Panc1 (cell line): ENCODE measurements around the gene CNTLN.

ENCODE experiments used
- TF ChIP-seq, protein P1 (sequence below): fragments of 450-650 bp; IDR thresholded peaks from 2 replicates; pipeline ENCODE4 v1.5.1; 2017; ENCODE audit warnings: mild to moderate bottlenecking
- TF ChIP-seq, protein P2 (sequence below), 2 experiments: IDR thresholded peaks; 2 replicates each; pipeline ENCODE4 v1.6.1; 2011 to 2012; ENCODE audit warnings: low read depth in 2 of 2, control low read depth in 1 of 2, low read length in 1 of 2, mild to moderate bottlenecking in 1 of 2, moderate library complexity in 1 of 2; ENCODE audit not compliant: insufficient read depth in 1 of 2

DNA sequence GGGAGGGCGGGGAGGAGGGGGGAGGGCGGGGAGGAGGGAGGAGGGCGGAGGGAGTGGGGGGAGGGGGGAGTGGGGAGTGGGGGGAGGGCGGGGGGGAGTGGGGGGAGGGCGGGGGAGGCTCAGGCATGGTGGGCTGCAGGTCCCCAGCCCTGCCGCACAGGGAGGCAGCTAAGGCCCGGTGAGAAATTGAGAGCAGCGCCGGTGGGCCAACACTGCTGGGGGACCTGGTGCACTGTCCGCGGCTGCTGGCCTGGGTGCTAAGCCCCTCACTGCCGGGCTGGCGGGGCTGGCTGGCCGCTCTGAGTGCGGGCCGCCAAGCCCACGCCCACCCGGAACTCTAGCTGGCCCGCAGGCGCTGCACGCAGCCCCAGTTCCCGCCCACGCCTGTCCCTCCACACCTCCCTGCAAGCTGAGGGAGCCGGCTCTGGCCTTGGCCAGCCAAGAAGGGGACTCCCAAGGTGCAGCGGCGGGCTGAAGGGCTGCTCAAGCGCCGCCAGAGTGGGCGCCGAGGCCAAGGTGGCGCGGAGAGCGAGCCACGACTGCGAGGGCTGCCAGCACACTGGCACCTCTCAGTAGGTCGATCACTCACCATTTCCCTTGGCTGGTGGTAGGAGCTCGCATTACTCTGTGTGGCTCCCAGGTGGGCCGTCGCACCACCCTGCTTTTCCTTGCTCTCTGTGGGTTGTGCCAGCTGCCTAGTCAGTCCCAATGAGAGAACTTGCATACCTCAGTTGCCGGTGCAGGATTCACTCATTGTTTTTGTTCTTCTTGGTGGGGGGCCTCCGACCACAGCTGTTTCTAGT, 160.2 kb downstream of the CNTLN start:
- TF ChIP-seq, protein P1, sequence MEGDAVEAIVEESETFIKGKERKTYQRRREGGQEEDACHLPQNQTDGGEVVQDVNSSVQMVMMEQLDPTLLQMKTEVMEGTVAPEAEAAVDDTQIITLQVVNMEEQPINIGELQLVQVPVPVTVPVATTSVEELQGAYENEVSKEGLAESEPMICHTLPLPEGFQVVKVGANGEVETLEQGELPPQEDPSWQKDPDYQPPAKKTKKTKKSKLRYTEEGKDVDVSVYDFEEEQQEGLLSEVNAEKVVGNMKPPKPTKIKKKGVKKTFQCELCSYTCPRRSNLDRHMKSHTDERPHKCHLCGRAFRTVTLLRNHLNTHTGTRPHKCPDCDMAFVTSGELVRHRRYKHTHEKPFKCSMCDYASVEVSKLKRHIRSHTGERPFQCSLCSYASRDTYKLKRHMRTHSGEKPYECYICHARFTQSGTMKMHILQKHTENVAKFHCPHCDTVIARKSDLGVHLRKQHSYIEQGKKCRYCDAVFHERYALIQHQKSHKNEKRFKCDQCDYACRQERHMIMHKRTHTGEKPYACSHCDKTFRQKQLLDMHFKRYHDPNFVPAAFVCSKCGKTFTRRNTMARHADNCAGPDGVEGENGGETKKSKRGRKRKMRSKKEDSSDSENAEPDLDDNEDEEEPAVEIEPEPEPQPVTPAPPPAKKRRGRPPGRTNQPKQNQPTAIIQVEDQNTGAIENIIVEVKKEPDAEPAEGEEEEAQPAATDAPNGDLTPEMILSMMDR, result no peak
- TF ChIP-seq, protein P2, sequence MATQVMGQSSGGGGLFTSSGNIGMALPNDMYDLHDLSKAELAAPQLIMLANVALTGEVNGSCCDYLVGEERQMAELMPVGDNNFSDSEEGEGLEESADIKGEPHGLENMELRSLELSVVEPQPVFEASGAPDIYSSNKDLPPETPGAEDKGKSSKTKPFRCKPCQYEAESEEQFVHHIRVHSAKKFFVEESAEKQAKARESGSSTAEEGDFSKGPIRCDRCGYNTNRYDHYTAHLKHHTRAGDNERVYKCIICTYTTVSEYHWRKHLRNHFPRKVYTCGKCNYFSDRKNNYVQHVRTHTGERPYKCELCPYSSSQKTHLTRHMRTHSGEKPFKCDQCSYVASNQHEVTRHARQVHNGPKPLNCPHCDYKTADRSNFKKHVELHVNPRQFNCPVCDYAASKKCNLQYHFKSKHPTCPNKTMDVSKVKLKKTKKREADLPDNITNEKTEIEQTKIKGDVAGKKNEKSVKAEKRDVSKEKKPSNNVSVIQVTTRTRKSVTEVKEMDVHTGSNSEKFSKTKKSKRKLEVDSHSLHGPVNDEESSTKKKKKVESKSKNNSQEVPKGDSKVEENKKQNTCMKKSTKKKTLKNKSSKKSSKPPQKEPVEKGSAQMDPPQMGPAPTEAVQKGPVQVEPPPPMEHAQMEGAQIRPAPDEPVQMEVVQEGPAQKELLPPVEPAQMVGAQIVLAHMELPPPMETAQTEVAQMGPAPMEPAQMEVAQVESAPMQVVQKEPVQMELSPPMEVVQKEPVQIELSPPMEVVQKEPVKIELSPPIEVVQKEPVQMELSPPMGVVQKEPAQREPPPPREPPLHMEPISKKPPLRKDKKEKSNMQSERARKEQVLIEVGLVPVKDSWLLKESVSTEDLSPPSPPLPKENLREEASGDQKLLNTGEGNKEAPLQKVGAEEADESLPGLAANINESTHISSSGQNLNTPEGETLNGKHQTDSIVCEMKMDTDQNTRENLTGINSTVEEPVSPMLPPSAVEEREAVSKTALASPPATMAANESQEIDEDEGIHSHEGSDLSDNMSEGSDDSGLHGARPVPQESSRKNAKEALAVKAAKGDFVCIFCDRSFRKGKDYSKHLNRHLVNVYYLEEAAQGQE (IDR thresholded peaks at IDR 0.05; ENCODE audit: insufficient read depth in 1 of 2, low read depth in 2 of 2, low read length in 1 of 2), result no peak
